Measurements from ENCODE around the gene SCARB2. TPM values are rescaled to one million over a fixed set of nuclear protein-coding genes. Genes with fewer than 3 reads are reported as not detected.

SCARB2 gene
- total RNA-seq, 1 experiment from 2014 or later = 37.6 TPM

GRCh38 chr4:76192236-76192635 is 21.4 kb downstream of the SCARB2 start:
- peaks cover 18% of the 10 kb centered on the region for H3K36me3 ChIP-seq (ENCODE audit: low read depth)
- peaks cover 22% of the 10 kb centered on the region for H3F3A ChIP-seq (ENCODE audit: insufficient read depth, low read depth)
- peaks cover 27% of the 10 kb centered on the region for H3K4me1 ChIP-seq (replicated peaks; ENCODE audit: insufficient read depth)
- H3K79me2 ChIP-seq (ENCODE audit: low read depth) = peaks cover 12% of the 10 kb centered on the region
- CTCF ChIA-PET = no interaction called here
- H4K20me1 ChIP-seq (ENCODE audit: insufficient read depth) = no peaks in the 10 kb centered on the region
- BruUV-seq (replicated peaks) = no TSS peak
- H2AFZ ChIP-seq = no peak overlapping the region
- no peaks in the 10 kb centered on the region for H3K27me3 ChIP-seq (ENCODE audit: insufficient read depth, low read depth)
- no peaks in the 10 kb centered on the region for H3K9me3 ChIP-seq (ENCODE audit: insufficient read depth, low read depth)
- POLR2A ChIA-PET (ENCODE audit: unreplicated experiment) = no interaction called here
- TF ChIP-seq CTCF (conservative IDR thresholded peaks at IDR 0.05) (no peak), EZH2 (IDR thresholded peaks at IDR 0.05; ENCODE audit: low read depth) (no peak)
- no peak overlapping the region for H3K4me3 ChIP-seq
- H3K4me2 ChIP-seq = no peak overlapping the region
- H3K9me2 ChIP-seq (ENCODE audit: insufficient read depth) = no peaks in the 10 kb centered on the region
- no peak for DNase-seq
- no peak overlapping the region for H3K27ac ChIP-seq
- intact Hi-C loops (cut with micrococcal nuclease; ENCODE audit: unreplicated experiment) = no loop called here

GRCh38 chr4:76188557-76188956 is 25.1 kb downstream of the SCARB2 start:
- no TSS peak for BruUV-seq (replicated peaks)
- POLR2A ChIA-PET (ENCODE audit: unreplicated experiment) = no interaction called here
- H3K36me3 ChIP-seq (ENCODE audit: low read depth) = peaks cover 15% of the 10 kb centered on the region

GRCh38 chr4:76188149-76188548 is 25.5 kb downstream of the SCARB2 start:
- no peaks in the 10 kb centered on the region for H3F3A ChIP-seq (ENCODE audit: insufficient read depth, low read depth)
- no peaks in the 10 kb centered on the region for H4K20me1 ChIP-seq (ENCODE audit: insufficient read depth)
- no peak for TF ChIP-seq EZH2 (IDR thresholded peaks at IDR 0.05; ENCODE audit: low read depth)
- no peak for TF ChIP-seq CTCF (conservative IDR thresholded peaks at IDR 0.05)
- H3K4me3 ChIP-seq = no peak overlapping the region
- BruUV-seq (replicated peaks) = no TSS peak
- H3K79me2 ChIP-seq (ENCODE audit: low read depth) = 0 out of 2 replicates have a peak, but pooled peaks cover 5% of the 10 kb centered on the region
- no peak for DNase-seq
- no peaks in the 10 kb centered on the region for H3K4me1 ChIP-seq (replicated peaks; ENCODE audit: insufficient read depth)
- no peak overlapping the region for H2AFZ ChIP-seq
- H3K4me2 ChIP-seq = no peak overlapping the region
- peaks cover 11% of the 10 kb centered on the region for H3K36me3 ChIP-seq (ENCODE audit: low read depth)
- intact Hi-C loops (cut with micrococcal nuclease; ENCODE audit: unreplicated experiment) = no loop called here
- ChIA-PET POLR2A (ENCODE audit: unreplicated experiment) (no interaction called here), CTCF (no interaction called here)
- no peaks in the 10 kb centered on the region for H3K9me3 ChIP-seq (ENCODE audit: insufficient read depth, low read depth)
- no peaks in the 10 kb centered on the region for H3K9me2 ChIP-seq (ENCODE audit: insufficient read depth)
- no peak overlapping the region for H3K27ac ChIP-seq
- no peaks in the 10 kb centered on the region for H3K27me3 ChIP-seq (ENCODE audit: insufficient read depth, low read depth)

More at GRCh38 chr4:76188557-76188956, 25.1 kb downstream of the SCARB2 start:
- Histone ChIP-seq H3K9me3 (ENCODE audit: insufficient read depth, low read depth) (no peaks in the 10 kb centered on the region), H3K9me2 (ENCODE audit: insufficient read depth) (no peaks in the 10 kb centered on the region), H2AFZ (no peak overlapping the region), H3F3A (ENCODE audit: insufficient read depth, low read depth) (peaks cover 1% of the 10 kb centered on the region; the same call in 1 of the 2 replicates), H4K20me1 (ENCODE audit: insufficient read depth) (no peaks in the 10 kb centered on the region), H3K4me3 (no peak overlapping the region), H3K4me1 (replicated peaks; ENCODE audit: insufficient read depth) (peaks cover 2% of the 10 kb centered on the region), H3K27ac (no peak overlapping the region), H3K79me2 (ENCODE audit: low read depth) (0 out of 2 replicates have a peak, but pooled peaks cover 5% of the 10 kb centered on the region), H3K4me2 (no peak overlapping the region), H3K27me3 (ENCODE audit: insufficient read depth, low read depth) (no peaks in the 10 kb centered on the region)
- CTCF ChIA-PET = no interaction called here
- DNase-seq = no peak
- TF ChIP-seq CTCF (conservative IDR thresholded peaks at IDR 0.05) = no peak
- TF ChIP-seq EZH2 (IDR thresholded peaks at IDR 0.05; ENCODE audit: low read depth) = no peak
- intact Hi-C loops (cut with micrococcal nuclease; ENCODE audit: unreplicated experiment) = no loop called here

All from PC-9 (cell line).